Myocyte (in vitro differentiated cells): ENCODE data around the gene NECTIN4. TPM values are rescaled to one million over a fixed set of nuclear protein-coding genes. Genes with fewer than 3 reads are reported as not detected.
"Not testable (repeated sequence)": the region's sequence is repeated elsewhere in the genome, so short reads cannot be mapped to it uniquely, and the experiment has no call there.

Experiments used
- DNase-seq: peaks from one replicate; pipeline ENCODE4 v3.0.0-alpha.2; 2012; ENCODE audit warnings: low read depth
- total RNA-seq: library from RNA; depleted of rRNA; stranded (reverse); fragments of >200 nt; gene quantifications from 2 replicates; pipeline ENCODE4 v1.2.3, GENCODE V29; 2014

Gene NECTIN4
- total RNA-seq, 1 donor from 2014 or later: 0.16 TPM

DNA sequence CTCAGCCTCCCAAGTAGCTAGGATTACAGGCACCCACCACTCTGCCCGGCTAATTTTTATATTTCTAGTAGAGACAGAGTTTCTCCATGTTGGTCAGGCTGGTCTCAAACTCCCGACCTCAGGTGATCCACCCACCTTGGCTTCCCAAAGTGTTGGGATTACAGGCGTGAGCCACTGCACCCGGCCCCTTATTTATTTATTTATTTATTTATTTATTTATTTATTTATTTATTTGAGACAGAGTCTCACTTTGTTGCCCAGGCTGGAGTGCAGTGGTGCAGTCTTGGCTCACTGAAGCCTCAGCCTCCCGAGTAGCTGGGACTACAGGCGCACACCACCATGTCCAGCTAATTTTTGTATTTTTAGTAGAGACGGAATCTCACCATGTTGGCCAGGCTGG lies 23.7 kb downstream of the NECTIN4 start:
- DNase-seq: not testable (repeated sequence)

DNA sequence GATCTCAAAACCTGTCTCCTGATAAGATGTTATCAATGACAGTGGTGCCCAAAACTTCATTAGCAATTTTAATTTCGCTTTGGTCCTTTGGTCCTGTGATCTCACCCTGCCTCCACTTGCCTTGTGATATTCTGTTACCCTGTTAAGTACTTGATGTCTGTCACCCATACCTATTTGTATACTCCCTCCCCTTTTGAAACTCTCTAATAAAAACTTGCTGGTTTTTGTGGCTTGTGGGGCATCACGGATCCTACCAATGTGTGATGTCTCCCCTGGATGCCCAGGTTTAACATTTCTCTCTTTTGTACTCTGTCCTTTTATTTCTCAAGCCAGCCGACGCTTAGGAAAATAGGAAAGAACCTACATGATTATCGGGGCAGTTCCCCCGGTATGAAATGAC lies 25.4 kb downstream of the NECTIN4 start:
- not testable (repeated sequence) for DNase-seq

DNA sequence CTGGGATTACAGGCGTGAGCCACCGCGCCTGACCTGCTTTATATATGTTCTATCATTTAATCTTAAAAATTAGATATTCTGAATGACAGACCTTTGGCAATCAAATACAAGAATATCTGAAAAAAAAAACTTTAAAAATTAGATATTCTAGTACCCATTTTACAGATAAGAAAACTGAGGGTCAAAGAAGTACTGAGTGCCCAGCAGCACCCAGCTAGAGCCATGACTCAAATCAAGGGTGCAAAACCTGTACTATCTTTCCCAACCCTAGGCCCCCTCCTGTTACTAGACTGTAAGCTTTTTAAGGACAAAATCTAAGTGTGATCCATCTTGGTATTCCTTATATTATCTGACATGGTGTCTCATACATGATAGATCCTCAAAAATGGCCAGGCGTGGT lies 27.9 kb downstream of the NECTIN4 start:
- no peak for DNase-seq

DNA sequence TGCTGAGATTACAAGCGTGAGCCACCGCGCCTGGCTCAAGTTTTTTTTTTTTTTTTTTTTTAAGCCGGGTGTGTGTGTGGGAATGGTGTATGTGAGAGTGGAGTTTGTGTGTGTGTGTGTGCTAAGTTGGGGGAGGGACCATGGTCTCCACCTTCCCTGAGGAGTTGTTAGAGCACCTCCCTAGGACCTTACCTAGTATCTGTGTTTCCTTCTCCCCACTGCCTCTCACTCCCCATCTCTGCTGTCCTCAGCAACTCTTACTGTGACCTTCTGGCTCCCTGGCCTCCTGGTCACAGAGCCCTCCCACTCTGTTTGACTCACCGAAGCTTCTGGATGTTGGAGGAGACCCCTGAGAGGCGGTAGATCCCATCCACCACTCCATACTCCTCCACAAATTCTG lies 30.1 kb downstream of the NECTIN4 start:
- DNase-seq: no peak

DNA sequence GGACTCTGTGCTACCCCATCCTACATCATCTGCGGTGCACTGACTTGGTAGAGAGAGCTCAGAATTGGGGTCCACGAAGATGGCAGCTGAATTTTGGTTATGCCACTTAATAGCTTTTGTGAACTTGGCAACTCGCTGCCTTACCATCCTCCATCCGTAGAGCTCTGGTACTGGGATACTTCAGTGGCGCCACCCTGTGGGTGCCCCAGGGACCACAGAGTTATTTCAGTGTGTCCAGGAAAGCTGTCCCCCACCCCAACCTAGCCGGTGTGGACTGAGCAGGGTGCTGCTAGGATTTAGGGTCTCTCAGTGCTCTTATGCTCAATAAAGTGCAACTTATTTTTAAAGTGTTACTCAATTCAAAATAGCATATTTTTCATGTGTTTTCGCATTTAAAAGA lies 34.6 kb downstream of the NECTIN4 start:
- no peak for DNase-seq

DNA sequence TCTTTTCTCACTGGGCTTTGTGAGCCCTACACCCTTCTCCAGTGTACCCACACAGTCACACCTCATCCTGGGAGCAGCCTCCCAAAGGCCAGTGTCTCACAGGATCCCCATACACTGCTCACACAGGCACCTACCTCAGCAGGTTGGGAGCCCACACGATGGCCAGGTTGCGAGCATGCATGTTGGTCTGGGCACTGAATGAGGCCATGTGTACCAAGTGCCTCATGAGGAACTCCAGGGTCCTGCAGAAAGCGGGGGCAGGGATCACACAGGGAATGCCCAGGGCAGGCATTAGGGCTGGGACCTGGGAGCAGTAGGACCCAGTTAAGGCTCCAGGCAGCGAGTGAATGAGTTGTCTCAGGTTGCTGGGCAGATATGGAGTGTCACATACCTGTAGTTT lies 35.1 kb downstream of the NECTIN4 start:
- no peak for DNase-seq

DNA sequence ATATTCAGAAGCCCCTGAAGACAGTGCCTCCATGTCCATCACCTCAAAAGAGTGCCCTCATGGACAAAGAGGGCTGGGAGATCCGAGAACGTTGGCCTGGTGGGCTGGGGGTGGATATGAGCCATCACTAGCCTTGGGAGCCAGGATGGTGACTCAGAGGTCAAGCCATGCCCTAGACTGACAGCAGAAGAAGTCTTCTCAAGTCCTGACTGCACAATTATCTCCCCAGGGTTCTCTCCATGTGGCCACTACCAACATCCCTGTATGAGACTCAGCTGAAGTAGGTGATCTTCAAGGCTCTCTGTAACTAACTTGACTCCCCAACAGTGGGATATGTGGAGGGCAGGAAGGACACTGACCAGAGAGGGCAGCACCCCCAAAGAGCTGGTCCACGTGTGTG lies 36.5 kb downstream of the NECTIN4 start:
- no peak for DNase-seq

DNA sequence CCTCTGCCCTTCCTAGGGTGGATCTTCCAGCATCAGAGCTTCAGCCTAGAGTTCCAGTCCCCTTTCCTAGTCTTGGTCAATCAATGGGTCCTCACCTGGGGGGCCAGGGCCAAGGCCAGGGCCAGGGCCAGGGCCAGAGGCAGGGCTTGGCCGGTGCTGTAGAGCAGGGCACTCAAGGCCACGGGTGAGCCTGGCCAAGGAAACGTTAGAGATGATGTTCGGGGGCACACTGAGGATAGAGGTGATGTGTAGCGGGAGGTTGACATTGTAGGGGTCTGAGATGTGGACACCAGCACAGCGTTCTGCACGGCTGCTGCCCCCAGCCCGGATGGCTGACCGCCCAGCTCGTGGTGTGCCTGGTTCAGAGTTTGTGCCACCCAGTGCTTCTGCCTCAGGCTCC lies 38.1 kb downstream of the NECTIN4 start:
- no peak for DNase-seq

DNA sequence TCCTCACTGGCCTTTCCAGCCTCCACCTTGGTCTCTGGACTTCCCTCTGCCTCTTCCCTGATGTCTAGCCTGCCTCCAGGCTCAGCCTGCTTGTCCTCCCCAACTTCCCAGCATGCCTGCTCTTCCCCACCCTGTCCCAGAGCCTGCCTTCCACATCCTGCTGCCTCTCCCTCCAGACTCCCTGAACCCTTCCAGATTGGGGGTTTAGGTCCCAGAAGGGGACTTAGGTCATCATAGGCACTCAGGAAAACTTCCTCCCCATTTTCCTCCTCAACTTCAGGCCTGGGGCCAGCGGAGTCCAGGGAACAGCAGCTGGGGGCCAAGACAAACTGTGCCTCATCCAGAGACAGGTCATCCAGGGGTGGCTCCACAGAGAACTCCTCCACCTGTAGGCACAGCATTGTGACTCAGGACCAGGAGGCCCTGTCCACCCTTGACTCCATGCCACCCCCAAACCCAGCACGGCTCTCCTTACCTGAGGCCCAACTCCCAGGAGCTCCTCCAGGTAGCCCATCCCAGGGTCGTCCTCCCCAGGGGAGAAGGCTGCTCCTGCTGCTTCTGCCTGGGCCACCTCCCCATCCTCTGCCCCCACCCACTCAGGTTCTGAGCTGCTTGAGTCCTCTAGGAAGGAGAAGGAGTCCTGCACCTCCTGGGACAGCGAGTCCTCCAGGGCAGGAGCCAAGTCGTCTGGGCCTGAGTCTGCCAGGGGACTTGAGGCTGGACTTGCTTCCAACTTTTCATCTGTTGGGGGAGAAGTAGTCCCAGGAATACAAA lies 40.2 kb downstream of the NECTIN4 start:
- DNase-seq: no peak

DNA sequence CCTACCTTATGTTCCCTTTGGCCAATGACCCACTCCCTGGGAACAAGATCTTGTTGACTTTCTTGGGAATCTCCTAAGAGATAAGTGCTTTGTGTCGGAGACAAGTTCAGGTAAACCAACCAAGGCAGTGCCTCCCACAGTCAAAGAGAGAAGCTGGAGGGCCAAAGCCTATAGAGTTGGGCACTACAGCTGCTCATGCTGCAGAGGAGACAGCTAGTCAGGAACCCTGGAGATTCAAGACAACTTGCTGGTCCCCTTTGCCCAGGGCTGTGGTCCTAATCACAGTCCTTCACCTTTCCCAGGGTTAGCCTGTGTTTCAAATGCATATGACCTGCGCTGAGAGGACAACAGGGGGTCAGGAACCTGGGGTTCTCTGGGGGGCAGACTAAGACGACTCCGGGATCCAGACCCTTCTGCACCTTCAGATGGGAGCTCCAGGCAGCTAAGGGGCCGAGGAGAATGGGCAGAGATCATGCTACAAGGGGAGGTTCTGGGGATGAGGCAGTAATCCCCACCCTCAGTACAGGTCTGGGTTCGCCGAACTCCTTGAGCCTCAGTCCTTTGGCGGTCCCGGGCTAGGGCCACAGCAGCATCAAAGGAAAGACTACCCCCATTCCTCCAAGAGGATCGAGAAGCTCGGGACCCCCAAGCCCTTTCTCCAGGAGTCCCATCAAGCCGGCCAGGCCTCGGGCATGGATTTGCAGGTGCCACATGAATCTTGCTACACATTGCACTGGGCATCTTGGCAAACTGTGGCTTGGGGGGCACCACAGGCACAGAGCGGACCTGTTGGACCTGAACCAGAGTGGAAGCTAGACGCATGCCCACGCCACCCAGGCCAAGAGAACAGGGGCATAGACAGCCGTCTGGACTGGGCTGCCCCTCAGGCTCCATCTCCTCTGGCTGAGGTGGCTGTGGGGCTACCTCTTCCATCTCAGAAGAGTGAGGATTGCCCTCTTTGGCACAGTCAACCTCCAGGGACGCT lies 41.6 kb downstream of the NECTIN4 start:
- no peak for DNase-seq

DNA sequence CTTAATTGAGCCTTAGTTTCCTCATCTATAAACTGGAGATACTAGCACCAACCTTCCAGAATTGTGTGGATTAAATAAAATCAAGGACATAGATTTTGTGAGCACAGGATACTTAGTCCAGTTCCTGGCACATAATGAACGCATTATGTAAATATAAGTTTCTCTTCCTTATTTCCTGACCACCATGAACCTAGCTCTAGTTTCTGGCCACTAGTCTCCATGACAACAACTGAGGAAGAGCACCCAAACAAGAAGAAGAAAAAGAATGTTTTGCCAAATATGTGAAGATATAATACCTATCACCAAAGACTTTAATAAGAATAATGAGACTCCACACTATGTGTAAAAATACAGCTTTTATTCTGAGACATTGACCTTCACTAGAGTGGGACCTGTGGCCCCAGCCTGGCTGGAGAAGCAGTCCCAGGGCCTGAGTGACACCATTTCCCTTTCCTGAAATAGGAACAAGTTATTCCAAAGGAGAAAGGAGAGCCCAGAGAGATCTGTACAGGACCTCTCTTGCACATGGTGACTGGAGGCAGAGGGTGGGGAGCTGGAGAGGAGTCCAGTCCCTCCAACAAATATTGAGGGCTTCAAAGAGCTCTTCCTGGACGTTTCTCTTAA lies 42.6 kb downstream of the NECTIN4 start:
- DNase-seq: no peak

DNA sequence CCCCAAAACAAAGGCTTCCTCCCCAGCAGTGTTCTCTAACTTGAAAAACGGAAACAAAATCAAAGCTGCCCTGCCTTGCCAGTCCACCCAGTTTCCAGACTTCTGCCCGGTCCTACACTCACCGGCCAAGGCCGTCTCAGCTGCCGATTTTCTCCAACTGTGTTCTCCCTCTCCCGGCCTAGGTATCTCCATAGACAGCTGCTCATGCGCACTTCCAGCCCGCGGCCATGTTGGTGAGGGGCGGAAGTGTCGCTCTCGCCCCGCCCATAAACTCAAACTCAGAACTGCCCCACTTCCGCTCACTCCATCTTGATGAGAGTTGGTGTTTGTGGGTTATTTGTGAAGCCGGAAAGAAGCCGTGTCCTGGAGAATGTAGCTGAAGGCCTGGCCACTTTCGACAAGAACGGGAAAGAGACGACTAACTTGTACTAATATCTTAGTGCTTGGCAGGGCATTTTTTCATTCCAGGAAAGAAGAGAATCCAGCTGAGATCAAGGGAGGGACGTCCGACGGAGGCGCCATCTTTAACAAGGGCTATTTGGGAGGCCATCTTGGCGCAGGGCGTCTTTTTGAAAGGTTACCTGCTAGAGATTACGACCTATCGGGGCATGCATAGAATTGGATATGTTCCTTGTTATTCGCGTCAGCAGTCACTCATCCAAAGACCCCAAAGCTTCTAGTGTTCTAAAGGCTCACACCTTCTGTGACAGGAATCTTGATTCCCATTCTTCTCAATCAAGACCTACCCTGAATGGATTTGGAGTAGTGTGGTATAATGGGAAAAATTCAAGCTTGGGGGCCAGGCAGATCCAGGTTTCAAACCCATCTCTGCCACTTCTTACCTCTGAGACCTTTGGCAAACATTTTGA lies 43.4 kb downstream of the NECTIN4 start, which contains the start of gene USF1:
Gene USF1 (minus strand): TSS at position 242 of the 869 bp plus-strand sequence. CDS start 2,702 bp downstream, outside the sequence.
- DNase-seq: peak; percentile 97

DNA sequence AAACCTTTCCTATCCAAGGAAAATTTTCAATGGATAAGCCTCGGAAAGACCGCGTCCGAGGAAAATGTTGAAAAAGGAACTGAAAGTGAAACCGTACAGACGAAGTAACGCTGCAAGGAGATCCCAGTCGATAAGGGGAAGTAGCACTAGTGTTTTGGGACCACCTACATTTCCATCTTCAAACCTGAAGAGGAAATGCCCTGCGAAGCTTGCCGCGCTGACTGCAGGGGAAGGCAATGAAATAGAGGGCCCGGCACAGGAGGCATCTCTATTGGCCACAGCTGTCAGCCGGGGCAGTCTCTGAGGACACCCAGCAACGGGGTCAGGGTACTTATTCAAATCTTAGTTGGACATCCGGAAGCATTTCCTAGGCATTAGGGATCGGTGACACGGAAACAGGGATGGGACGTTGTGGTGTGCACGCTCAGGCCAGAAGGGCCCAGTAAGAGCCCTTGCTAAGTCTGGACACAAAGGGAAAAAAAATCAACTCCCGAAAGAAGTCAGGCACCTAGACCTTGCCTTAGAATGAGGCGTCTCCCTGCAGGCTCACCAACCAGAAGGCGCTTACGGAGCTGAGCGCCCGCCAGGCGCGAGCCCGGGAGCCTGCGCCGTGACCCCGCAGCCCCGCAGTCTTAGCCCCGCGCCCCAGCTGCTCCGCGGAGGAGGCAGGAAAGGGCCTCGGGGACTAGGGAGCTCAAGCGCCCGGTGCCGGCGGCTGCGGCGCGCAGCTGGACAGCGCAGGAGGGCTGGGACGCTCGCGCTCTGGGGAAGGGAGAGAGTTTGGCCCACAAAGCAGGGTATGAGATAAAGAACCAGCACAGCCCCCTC lies 44.2 kb downstream of the NECTIN4 start:
- DNase-seq: peak; percentile 90

DNA sequence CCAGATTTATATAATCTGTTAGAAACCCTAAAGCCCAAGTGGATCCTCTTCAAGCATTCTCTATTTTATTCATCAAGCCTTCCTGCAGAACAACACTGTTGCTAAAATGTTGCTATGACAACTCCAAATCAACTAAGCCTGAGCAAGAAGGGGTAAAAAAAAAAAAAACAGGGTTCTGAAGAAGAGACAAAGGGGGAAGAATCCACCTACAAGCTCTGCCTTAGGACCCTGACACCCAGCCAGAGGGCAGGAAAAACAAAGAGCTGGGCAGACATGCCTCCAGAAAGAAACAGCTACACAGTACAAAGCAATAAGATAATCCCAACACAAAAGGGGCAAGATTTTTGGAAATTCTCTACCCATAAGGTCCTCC lies 44.8 kb downstream of the NECTIN4 start:
- no peak for DNase-seq

DNA sequence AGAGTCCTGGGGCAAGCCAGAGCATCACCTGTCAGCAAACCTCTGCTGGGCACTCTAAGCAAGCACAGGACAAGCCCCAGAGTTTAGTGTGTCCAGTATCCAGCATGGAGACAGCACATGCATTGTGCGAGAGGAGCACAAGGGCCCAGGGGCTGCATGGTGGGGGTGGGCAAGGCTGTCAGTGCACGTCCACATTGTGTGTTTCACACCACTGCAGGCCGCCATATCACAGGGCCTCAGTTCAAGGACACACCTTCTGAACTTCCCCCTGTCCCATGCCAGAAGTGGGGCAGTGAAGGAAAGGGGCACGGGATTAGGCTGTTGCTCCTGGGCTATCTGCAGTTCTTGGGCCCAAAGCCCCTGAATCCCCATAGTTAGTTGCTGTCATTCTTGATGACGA lies 49.8 kb downstream of the NECTIN4 start:
- DNase-seq: no peak

DNA sequence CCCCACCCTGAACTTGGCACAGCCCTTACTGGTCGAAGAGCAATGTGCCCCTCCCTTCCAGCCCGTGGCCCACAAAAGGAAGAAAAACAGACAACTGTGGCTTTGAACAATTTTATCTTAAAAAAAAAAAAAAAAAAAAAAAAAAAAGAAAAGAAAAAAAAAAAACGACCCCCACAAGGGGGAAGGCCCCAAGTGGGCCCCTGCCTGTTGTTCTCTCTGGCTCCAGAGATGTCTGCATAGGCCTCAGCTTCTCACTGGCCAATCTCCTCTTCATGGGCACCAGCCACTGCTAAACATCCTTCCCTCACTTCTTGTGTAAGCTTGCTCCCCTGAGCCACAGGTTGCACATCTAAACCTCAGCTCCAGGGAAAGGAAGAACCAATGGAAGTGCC lies 50.2 kb downstream of the NECTIN4 start:
- DNase-seq: no peak

DNA sequence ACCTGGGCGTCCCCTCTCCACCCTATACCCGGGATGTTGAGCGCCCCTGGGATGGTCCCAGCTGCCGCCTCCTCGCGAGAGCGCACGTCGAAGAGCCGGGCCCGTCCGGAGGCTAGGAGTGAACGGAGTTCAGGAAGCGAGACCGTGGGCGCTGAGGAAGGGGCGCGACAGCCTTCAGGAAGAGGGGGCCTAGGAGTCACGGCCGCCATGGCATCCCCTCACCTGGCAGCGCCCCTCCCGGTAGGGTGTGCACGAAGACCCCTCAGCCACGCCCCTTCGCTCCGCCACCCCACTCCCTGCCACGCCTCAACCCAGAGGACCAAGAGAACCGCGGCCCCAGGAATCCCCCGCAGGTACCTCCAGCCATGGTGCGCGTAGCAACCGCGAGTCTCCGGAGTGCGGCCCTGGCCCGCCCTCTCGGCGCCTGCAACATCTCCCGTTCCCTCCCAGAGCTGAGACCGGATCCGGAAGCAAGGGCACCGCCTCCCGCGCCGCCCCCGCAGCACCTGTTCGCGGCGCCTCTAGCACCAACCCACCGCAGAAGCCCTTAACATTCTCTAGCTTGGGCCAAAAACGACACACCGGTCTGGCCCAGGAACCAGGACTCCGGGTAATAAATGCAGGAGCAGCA lies 50.7 kb downstream of the NECTIN4 start, which contains the start of gene TSTD1:
Gene TSTD1 (minus strand): TSS at position 442 of the 631 bp plus-strand sequence. CDS start 75 bp downstream, at position 367.
- peak; percentile 79 for DNase-seq

DNA sequence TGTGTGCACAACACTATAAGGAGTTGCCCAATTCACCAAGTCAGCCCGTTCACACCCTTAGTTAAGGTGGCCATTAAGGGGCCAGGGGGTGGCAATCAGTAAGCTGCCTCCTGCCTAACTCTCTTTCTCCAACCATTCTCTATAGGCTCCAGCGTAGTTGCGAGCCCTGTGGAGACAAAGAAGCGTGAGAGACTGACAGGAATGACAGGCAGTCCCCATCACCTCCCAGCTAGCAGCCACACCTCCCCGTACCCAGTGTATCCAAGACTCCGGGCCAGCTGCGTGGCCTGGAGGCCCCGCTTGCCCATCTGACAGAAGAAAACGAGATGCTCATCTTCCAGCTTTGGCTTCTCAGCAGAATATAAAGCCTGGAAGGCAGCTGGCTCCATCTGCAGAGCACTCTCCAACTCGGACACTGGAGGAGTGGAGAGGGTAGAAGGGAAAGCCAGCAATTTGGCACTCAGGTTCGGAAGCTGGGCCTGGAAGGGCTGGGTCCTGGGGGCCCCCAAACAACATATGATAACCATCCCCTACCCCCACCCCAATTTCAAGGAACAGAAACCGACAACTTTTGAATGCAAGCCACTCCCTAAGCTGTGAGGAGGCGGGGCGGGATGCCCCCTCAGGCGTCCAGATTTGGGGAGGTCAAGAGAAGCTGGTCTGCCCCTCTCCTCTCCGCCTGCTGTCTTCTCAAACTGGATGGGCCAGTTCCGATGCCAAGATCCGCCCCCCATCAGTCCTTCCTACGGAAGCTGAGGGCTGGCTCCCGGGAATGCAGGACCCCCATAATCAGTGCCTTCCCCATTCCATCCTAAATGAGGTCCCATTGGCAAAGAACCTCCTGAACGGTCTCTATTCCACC lies 51.5 kb downstream of the NECTIN4 start:
- DNase-seq: no peak
